ENCODE measurements around the gene NDUFS4. TPM values are rescaled to one million over a fixed set of nuclear protein-coding genes. Genes with fewer than 3 reads are reported as not detected.
"Not testable (repeated sequence)": the region's sequence is repeated elsewhere in the genome, so short reads cannot be mapped to it uniquely, and the experiment has no call there.

NDUFS4 gene
- total RNA-seq, 2 donors from 2014 or later: 87.3 to 97.2 TPM

DNA sequence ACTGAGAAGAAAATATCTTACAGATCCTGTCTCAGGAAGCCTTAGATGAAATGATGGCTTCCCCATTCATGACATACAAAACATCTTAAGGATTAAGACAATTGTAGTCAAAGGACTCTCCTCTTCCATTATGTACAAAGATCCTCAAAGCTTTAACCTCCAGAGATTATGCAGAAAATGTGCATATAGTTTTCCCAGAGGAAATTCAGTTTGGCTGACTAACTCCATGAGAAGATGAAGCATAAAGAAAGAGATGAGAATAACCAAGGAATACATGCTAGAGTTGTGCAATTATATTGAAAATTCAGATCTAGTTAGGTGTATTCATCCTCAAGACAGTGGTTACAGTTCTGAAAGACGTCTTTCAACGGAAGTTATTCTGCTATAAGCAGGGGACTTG lies 18.6 kb upstream of the NDUFS4 start:
- 97% methylated on average over 2 of the region's 2 CpGs for WGBS
- no peak for DNase-seq (ENCODE audit: low spot score)
- TF ChIP-seq POLR2AphosphoS5 (IDR thresholded peaks at IDR 0.05) (no peak), POLR2A (IDR thresholded peaks at IDR 0.05) (no peak)
- TF ChIP-seq, protein P1, sequence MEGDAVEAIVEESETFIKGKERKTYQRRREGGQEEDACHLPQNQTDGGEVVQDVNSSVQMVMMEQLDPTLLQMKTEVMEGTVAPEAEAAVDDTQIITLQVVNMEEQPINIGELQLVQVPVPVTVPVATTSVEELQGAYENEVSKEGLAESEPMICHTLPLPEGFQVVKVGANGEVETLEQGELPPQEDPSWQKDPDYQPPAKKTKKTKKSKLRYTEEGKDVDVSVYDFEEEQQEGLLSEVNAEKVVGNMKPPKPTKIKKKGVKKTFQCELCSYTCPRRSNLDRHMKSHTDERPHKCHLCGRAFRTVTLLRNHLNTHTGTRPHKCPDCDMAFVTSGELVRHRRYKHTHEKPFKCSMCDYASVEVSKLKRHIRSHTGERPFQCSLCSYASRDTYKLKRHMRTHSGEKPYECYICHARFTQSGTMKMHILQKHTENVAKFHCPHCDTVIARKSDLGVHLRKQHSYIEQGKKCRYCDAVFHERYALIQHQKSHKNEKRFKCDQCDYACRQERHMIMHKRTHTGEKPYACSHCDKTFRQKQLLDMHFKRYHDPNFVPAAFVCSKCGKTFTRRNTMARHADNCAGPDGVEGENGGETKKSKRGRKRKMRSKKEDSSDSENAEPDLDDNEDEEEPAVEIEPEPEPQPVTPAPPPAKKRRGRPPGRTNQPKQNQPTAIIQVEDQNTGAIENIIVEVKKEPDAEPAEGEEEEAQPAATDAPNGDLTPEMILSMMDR (IDR thresholded peaks at IDR 0.05): no peak
- intact Hi-C loops (cut with DNase I): no loop called here
- Histone ChIP-seq H3K9me3 (no peaks in the 10 kb centered on the region), H3K4me3 (no peak overlapping the region), H3K36me3 (no peaks in the 10 kb centered on the region), H3K27ac (no peak overlapping the region), H3K4me1 (replicated peaks) (no peaks in the 10 kb centered on the region), H3K27me3 (replicated peaks; ENCODE audit: insufficient read depth) (no peaks in the 10 kb centered on the region)

DNA sequence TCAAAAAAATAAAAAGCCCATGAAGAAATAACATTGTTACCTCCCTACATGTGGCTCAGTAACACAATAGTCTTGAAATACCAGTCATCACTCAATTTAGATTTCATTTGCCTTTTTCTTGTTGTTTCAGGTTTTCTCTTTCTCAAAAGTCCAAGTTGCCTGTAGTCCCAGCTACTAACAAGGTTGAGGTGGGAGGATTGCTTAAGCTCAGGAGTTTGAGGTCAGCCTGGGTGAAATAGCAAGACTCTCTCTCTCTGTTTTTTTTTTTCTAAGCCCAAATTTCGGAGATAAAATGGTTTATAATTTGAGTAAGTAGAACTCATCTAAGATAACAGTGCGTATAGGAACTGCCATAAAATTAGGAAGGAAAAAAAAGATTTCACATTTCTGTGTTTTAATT lies 17.5 kb upstream of the NDUFS4 start:
- H3K9me3 ChIP-seq: no peaks in the 10 kb centered on the region
- no peak for DNase-seq (ENCODE audit: low spot score)
- intact Hi-C loops (cut with DNase I): no loop called here
- WGBS: 56% methylated on average over 2 of the region's 2 CpGs
- H3K4me1 ChIP-seq (replicated peaks): no peaks in the 10 kb centered on the region
- H3K27ac ChIP-seq: no peak overlapping the region
- H3K27me3 ChIP-seq (replicated peaks; ENCODE audit: insufficient read depth): no peaks in the 10 kb centered on the region
- TF ChIP-seq POLR2AphosphoS5 (IDR thresholded peaks at IDR 0.05) (no peak), POLR2A (IDR thresholded peaks at IDR 0.05) (no peak)
- TF ChIP-seq, protein P1 (IDR thresholded peaks at IDR 0.05): no peak
- no peaks in the 10 kb centered on the region for H3K36me3 ChIP-seq
- no peak overlapping the region for H3K4me3 ChIP-seq

DNA sequence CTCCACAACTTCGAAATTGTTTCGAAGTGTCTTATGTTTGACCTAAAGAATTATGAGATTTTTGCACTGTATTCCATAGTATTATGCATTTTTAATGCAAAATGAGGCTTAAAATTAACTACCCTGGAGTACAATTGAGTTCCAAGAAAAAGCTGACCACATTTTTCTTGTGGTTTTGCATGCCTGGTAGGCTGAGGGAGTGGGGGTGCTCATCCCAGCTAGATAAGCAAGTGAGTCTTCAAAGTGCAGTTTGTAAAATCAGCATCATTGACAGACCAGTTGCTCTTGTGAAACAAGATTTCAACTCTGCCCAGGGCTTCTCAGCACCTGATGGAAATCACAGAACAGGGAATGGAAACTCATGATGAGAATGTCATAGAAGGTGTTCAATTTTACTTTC lies 17.0 kb upstream of the NDUFS4 start:
- intact Hi-C loops (cut with DNase I): no loop called here
- Histone ChIP-seq H3K36me3 (no peaks in the 10 kb centered on the region), H3K4me3 (no peak overlapping the region), H3K4me1 (replicated peaks) (no peaks in the 10 kb centered on the region), H3K27me3 (replicated peaks; ENCODE audit: insufficient read depth) (no peaks in the 10 kb centered on the region), H3K27ac (no peak overlapping the region), H3K9me3 (no peaks in the 10 kb centered on the region)
- TF ChIP-seq POLR2A (IDR thresholded peaks at IDR 0.05) (no peak), POLR2AphosphoS5 (IDR thresholded peaks at IDR 0.05) (no peak)
- TF ChIP-seq, protein P1 (IDR thresholded peaks at IDR 0.05): no peak
- no peak for DNase-seq (ENCODE audit: low spot score)
- WGBS: 84% methylated on average over 2 of the region's 2 CpGs

DNA sequence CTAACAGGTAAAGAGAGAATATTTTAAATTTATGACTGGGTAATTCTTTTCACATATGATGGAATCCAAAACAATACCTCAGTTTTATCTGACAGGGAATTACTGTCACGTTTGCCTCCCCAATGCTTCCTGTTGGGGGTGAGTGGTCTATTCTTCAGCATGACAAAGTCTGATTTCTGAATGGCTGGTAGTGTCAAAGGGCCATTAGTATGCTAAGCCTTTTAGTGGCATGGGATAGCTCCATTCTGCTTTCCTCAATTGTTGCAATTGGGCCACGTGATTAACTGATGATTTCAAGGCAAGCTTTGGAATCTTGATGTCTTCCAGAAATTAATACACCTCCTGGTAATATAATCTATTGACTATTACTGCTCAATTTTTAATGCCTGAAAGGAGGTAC lies 14.7 kb upstream of the NDUFS4 start:
- Histone ChIP-seq H3K4me3 (no peak overlapping the region), H3K9me3 (no peaks in the 10 kb centered on the region), H3K36me3 (no peaks in the 10 kb centered on the region), H3K27me3 (replicated peaks; ENCODE audit: insufficient read depth) (no peaks in the 10 kb centered on the region), H3K27ac (no peak overlapping the region), H3K4me1 (replicated peaks) (no peaks in the 10 kb centered on the region)
- 42% methylated on average over 2 of the region's 2 CpGs for WGBS
- TF ChIP-seq, protein P1 (IDR thresholded peaks at IDR 0.05): no peak
- TF ChIP-seq POLR2AphosphoS5 (IDR thresholded peaks at IDR 0.05): no peak
- TF ChIP-seq POLR2A (IDR thresholded peaks at IDR 0.05): no peak
- no peak for DNase-seq (ENCODE audit: low spot score)
- intact Hi-C loops (cut with DNase I): no loop called here

DNA sequence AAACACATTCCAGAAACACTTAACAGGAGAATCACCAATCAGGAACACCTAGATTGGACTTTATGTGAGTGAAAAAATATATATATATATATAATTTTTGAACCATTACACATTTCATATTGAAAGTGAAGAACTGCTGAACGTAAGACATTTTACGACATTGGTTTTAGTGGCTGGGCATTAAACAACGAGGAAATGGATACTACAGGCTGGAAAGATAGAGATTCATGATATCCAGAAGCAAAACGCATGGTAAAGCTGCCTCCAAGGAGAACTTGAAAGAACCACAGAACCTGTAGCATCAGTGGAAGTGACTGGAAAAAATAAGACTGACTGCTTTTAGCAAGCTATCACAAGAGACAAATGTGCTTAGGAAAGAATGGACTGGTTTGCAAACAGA lies 13.2 kb upstream of the NDUFS4 start:
- 73% methylated on average over 4 of the region's 4 CpGs for WGBS
- H3K36me3 ChIP-seq: no peaks in the 10 kb centered on the region

DNA sequence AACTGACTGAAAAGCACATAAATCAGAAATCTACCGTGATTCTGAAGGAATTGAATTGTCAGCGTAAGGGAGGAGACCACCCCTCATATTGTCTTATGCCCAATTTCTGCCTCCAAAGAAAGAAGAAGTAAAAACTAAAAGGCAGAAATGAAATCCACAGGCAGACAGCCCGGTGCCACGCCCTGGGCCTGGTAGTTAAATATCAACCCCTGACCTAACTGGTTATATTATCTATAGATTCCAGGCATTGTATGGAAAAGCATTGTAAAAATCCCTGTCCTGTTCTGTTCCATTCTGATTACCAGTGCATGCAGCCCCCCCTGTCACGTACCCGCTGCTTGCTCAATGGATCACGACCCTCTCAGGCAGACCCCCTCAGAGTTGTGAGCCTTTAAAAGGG lies 11.9 kb upstream of the NDUFS4 start:
- intact Hi-C loops (cut with DNase I); H3K4me3 ChIP-seq: not testable (repeated sequence)
- 86% methylated on average over 7 of the region's 7 CpGs for WGBS

More for the DNA sequence above, 13.2 kb upstream of the NDUFS4 start:
- no peaks in the 10 kb centered on the region for H3K9me3 ChIP-seq
- TF ChIP-seq POLR2AphosphoS5 (IDR thresholded peaks at IDR 0.05) (no peak), POLR2A (IDR thresholded peaks at IDR 0.05) (no peak)
- TF ChIP-seq, protein P1 (IDR thresholded peaks at IDR 0.05): no peak
- H3K27me3 ChIP-seq (replicated peaks; ENCODE audit: insufficient read depth): no peaks in the 10 kb centered on the region
- no peak for DNase-seq (ENCODE audit: low spot score)
- H3K4me1 ChIP-seq (replicated peaks): no peaks in the 10 kb centered on the region
- intact Hi-C loops (cut with DNase I): no loop called here
- H3K27ac ChIP-seq: no peak overlapping the region
- H3K4me3 ChIP-seq: no peak overlapping the region

More for the DNA sequence above, 11.9 kb upstream of the NDUFS4 start:
- not testable (repeated sequence) for H3K4me1 ChIP-seq (replicated peaks); H3K9me3 ChIP-seq; H3K27ac ChIP-seq; H3K27me3 ChIP-seq (replicated peaks; ENCODE audit: insufficient read depth); H3K36me3 ChIP-seq; DNase-seq (ENCODE audit: low spot score)

All from prostate gland (tissue), 2 donors.